Muscle of leg (tissue), 11 donors: ENCODE measurements around the gene WNK4. TPM values are rescaled to one million over a fixed set of nuclear protein-coding genes. Genes with fewer than 3 reads are reported as not detected.
"Not testable (repeated sequence)": the region's sequence is repeated elsewhere in the genome, so short reads cannot be mapped to it uniquely, and the experiment has no call there.

Experiments
- DNase-seq: peaks from one replicate; pipeline ENCODE4 v3.0.0; 2013
- H3K27ac ChIP-seq: one replicate; pipeline ENCODE4 v1.5.1; 2013; ENCODE audit warnings: mild to moderate bottlenecking, low read length, control low read depth
- H3K27me3 ChIP-seq: one replicate; pipeline ENCODE4 v1.6.1; 2013; ENCODE audit warnings: low read length; ENCODE audit not compliant: control insufficient read depth, insufficient read depth
- H3K36me3 ChIP-seq: one replicate; pipeline ENCODE4 v1.6.1; 2013; ENCODE audit warnings: low read length; ENCODE audit not compliant: control insufficient read depth, insufficient read depth
- H3K4me1 ChIP-seq: one replicate; pipeline ENCODE4 v1.6.1; 2013; ENCODE audit warnings: low read length; ENCODE audit not compliant: control insufficient read depth, insufficient read depth
- H3K4me3 ChIP-seq: one replicate; pipeline ENCODE4 v1.5.1; 2013; ENCODE audit warnings: low read length, control low read depth
- H3K9me3 ChIP-seq: replicated peaks from 2 replicates; pipeline ENCODE4 v1.6.1; 2013; ENCODE audit warnings: low read depth, low read length; ENCODE audit not compliant: control insufficient read depth
- WGBS: methylation state at CpG from one replicate; pipeline ENCODE4 v1.1.5; 2013; ENCODE audit warnings: missing lambda C conversion rate; ENCODE audit not compliant: insufficient coverage; 5-methylcytosine and 5-hydroxymethylcytosine counted together
- polyA plus RNA-seq, 8 donors: library from polyadenylated mRNA; unstranded; fragments of 120-200 nt; gene quantifications; one replicate each; pipeline versions ENCODE4 v1.2.1 to v1.2.3, GENCODE V29; 2013; ENCODE audit warnings: inconsistent platforms in 1 of 8, low replicate concordance in 1 of 8; ENCODE audit not compliant: insufficient read length in 8 of 8, insufficient read depth in 1 of 8
- total RNA-seq: library from RNA; stranded (reverse); fragments of 120-200 nt; gene quantifications from one replicate; pipeline ENCODE4 v1.2.4, GENCODE V29; 2013

WNK4 gene
- total and polyA plus RNA-seq, 9 donors, result 0.09 to 1.2 (median 0.45) TPM

- DNase-seq, result peak; percentile 65
- no peak overlapping the region for H3K4me3 ChIP-seq
- no peaks in the 10 kb centered on the region for H3K36me3 ChIP-seq
- H3K4me1 ChIP-seq, result peaks cover 8% of the 10 kb centered on the region
- 48% methylated on average over 2 of the region's 3 CpGs for WGBS
- H3K27me3 ChIP-seq, result peaks cover 5% of the 10 kb centered on the region
- no peaks in the 10 kb centered on the region for H3K9me3 ChIP-seq
- H3K27ac ChIP-seq, result no peak overlapping the region
Measured at GRCh38 chr17:42750739-42751344, 29.6 kb upstream of the WNK4 start.

DNA sequence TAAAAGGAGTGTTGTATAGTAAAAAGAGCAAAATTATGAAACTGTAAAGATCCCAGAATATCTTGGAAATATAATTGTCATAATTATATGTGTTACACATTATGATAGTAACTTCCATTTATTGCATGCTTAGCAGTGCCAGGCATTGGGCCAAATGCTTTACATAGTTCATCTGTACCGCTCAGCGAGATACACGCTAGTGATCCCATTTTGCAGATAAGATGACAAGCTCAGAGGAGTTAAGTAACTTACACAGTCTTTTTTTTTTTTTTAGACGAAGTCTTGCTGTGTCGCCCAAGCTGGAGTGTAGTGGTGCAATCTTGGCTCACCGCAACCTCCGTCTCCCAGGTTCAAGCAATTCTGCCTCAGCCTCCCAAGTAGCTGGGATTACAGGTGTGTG, 28.8 kb upstream of the WNK4 start:
- Histone ChIP-seq H3K27ac (no peak overlapping the region), H3K36me3 (peaks cover 3% of the 10 kb centered on the region), H3K9me3 (no peaks in the 10 kb centered on the region), H3K4me3 (no peak overlapping the region), H3K27me3 (no peaks in the 10 kb centered on the region), H3K4me1 (peaks cover 8% of the 10 kb centered on the region)
- no peak for DNase-seq
- WGBS, result 67% methylated on average over 3 of the region's 7 CpGs

GRCh38 chr17:42754782-42755181, 25.6 kb upstream of the WNK4 start:
- 46% methylated on average over 3 of the region's 3 CpGs for WGBS
- Histone ChIP-seq H3K36me3 (peaks cover 3% of the 10 kb centered on the region), H3K9me3 (no peaks in the 10 kb centered on the region), H3K27me3 (peaks cover 3% of the 10 kb centered on the region), H3K4me3 (no peak overlapping the region), H3K4me1 (peaks cover 2% of the 10 kb centered on the region), H3K27ac (no peak overlapping the region)
- DNase-seq, result peak; percentile 68

DNA sequence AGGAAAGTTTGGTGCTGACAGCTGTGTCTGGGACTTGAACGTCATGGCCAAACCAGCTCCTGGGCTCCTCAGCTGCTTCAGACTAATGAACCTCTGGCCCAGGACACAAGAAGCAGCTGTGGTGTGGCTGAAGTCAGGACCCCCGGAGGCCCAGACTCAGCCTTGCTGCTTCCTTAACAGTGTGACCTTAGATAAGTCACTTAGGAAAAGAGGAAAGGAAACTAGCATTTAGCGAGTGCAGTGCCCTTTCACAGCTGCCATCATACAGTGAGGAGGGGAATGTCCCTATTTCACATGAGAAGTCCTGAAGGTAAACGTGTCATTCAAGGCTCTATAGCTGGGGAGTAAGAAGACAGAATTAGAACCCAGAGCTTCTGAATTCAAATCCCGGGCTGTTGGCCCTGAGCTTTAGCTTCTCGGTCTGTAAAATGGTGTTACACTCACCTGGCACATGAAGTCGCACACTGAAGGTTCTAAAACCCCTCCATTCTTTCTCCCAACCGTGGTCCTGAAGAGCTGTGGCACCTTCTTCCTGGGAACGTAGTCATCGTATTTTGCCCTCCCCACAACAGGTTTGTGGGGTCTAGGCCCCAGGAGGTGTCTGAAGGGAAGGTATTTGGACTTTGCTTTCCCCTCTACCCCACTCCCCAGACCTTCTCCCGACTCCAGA, 20.3 kb upstream of the WNK4 start:
- Histone ChIP-seq H3K4me1 (peaks cover 29% of the 10 kb centered on the region), H3K4me3 (peak overlapping the region; percentile 60), H3K36me3 (peaks cover 5% of the 10 kb centered on the region), H3K27ac (no peak overlapping the region), H3K27me3 (peaks cover 23% of the 10 kb centered on the region), H3K9me3 (no peaks in the 10 kb centered on the region)
- DNase-seq, result peak; percentile 49
- 16% methylated on average over 4 of the region's 11 CpGs for WGBS

DNA sequence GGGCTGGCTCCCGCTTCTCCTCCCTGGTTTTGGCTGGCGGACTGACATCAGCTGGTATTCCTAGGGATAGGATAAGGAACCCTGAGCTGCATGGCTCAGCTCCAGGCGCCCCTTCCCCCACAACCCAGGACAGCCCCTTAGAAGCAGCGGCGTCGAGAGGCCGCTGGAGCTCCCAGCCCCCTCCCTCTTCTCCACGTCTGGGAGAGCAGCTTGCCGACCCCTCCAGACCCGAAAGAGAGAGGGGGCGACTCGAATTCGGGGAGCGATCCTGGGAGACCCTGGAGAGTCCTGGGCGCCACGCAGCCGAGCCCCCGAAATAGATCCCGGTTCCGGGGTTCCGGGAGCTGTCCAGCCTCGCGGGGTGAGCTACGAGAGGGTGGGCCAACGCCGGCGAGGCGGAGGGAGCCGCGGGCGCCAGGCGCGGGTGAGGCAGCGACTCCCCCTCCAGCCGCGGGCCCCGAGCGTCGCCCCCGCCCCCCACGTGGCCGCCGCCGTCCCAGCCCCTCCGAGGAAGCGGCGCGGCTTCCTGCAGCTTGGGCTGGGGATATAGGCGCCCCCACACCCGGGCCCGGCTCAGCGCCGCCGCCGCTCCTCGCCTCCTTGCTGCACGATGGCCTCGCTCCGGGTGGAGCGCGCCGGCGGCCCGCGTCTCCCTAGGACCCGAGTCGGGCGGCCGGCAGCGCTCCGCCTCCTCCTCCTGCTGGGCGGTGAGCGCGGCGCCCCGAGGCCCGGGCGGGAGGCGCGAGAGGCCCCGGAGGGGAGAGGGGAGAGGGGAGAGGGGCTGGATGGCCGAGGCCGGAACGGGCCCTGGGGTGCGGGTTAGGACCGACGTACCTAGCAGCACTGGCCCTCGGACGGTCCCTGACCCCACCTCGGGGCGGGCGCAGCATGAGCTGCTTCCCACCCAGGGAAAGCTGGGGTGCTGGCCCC, 19.5 kb upstream of the WNK4 start, which contains the start of gene RAMP2:
Gene RAMP2, plus strand, starts transcription at position 576 of the 930 bp plus-strand sequence. Its CDS starts 35 bp downstream, at position 611.
- H3K9me3 ChIP-seq, result no peaks in the 10 kb centered on the region
- WGBS, result under 1% methylated on average over 77 of the region's 92 CpGs
- H3K27me3 ChIP-seq, result peaks cover 23% of the 10 kb centered on the region
- peaks cover 5% of the 10 kb centered on the region for H3K36me3 ChIP-seq
- DNase-seq, result peak; percentile 60
- peaks cover 29% of the 10 kb centered on the region for H3K4me1 ChIP-seq
- peak within 1 kb of the TSS; percentile 60 for H3K4me3 ChIP-seq
- H3K27ac ChIP-seq, result peak within 1 kb of the TSS; percentile 72

DNA sequence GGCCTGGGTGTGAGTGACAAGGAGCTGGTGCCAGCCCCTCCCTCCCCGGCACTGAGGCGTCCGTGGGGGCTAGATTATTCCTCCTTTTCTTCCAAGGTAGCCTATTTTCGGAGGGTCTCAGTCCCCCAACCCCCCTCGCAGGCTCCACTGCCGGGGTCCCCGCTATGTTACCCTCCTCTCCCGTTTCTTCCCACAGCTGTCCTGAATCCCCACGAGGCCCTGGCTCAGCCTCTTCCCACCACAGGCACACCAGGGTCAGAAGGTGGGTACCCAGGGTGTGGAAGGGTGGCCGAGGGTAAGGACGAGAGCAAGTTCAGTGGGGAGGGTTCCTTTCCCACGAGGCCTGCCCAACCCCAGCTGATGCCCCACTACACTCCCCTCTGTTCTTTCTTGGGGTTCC, 18.8 kb upstream of the WNK4 start:
- DNase-seq, result no peak
- peaks cover 29% of the 10 kb centered on the region for H3K4me1 ChIP-seq
- peak overlapping the region; percentile 59 for H3K27ac ChIP-seq
- H3K4me3 ChIP-seq, result peak overlapping the region; percentile 60
- peaks cover 23% of the 10 kb centered on the region for H3K27me3 ChIP-seq
- no peaks in the 10 kb centered on the region for H3K9me3 ChIP-seq
- WGBS, result 21% methylated on average over 9 of the region's 12 CpGs
- H3K36me3 ChIP-seq, result peaks cover 2% of the 10 kb centered on the region

DNA sequence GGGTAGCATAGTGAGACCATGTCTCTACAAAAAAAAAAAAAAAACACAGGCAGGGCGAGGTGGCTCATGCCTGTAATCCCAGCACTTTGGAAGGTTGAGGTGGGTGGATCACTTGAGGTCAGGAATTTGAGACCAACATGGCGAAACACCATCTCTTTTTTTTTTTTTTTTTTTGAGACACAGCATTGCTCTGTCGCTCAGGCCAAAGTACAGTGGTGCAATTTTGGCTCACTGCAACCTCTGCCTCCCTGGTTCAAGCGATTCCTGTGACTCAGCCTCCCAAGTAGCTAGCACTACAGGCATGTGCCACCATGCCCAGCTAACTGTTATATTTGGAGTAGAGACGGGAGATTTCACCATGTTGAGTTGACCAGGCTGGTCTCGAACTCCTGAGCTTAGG, 14.3 kb upstream of the WNK4 start:
- H3K9me3 ChIP-seq, result no peaks in the 10 kb centered on the region
- peaks cover 2% of the 10 kb centered on the region for H3K36me3 ChIP-seq
- 92% methylated on average over 2 of the region's 6 CpGs for WGBS

GRCh38 chr17:42767512-42767911, 12.9 kb upstream of the WNK4 start:
- Histone ChIP-seq H3K9me3 (no peaks in the 10 kb centered on the region), H3K36me3 (peaks cover 2% of the 10 kb centered on the region), H3K27ac (no peak overlapping the region), H3K27me3 (peaks cover 1% of the 10 kb centered on the region), H3K4me1 (peaks cover 9% of the 10 kb centered on the region), H3K4me3 (no peak overlapping the region)
- DNase-seq, result no peak

More for the DNA sequence above, 14.3 kb upstream of the WNK4 start:
- DNase-seq, result no peak
- Histone ChIP-seq H3K4me3 (no peak overlapping the region), H3K4me1 (peaks cover 22% of the 10 kb centered on the region), H3K27me3 (peaks cover 13% of the 10 kb centered on the region), H3K27ac (no peak overlapping the region)

GRCh38 chr17:42768006-42768405, 12.4 kb upstream of the WNK4 start:
- not testable (repeated sequence) for H3K4me1 ChIP-seq, H3K36me3 ChIP-seq, H3K27ac ChIP-seq, H3K4me3 ChIP-seq, H3K9me3 ChIP-seq, H3K27me3 ChIP-seq, DNase-seq
- 68% methylated on average over 4 of the region's 9 CpGs for WGBS

- not testable (repeated sequence) for H3K27me3 ChIP-seq, DNase-seq, H3K4me1 ChIP-seq, H3K4me3 ChIP-seq, H3K9me3 ChIP-seq, H3K27ac ChIP-seq, H3K36me3 ChIP-seq
- no CpG with 5 or more reads among the region's 10 CpGs for WGBS
Measured at GRCh38 chr17:42769964-42770363, 10.4 kb upstream of the WNK4 start.
